Neural crest cell (in vitro differentiated cells): Measurements from ENCODE around the gene TAS1R3. TPM values are rescaled to one million over a fixed set of nuclear protein-coding genes. Genes with fewer than 3 reads are reported as not detected.

Source experiments
- DNase-seq: peaks from one replicate; pipeline ENCODE4 v3.0.0; 2021; ENCODE audit warnings: low read depth, mixed read lengths, low spot score
- H3K27ac Mint-ChIP-seq: one replicate; pipeline ENCODE4 v1.8.0; 2021; ENCODE audit warnings: mild to moderate bottlenecking, mixed read lengths; ENCODE audit not compliant: unreplicated experiment
- H3K27me3 Mint-ChIP-seq: 2 replicates; pipeline ENCODE4 v1.8.0; 2021; ENCODE audit warnings: low read depth, mild to moderate bottlenecking, mixed read lengths
- H3K36me3 Mint-ChIP-seq: 2 replicates; pipeline ENCODE4 v1.8.0; 2021; ENCODE audit warnings: low read depth, mild to moderate bottlenecking, mixed read lengths
- H3K4me1 Mint-ChIP-seq: 2 replicates; pipeline ENCODE4 v1.8.0; 2021; ENCODE audit warnings: mixed read lengths
- H3K4me3 Mint-ChIP-seq: one replicate; pipeline ENCODE4 v1.8.0; 2021; ENCODE audit warnings: mild to moderate bottlenecking, mixed read lengths
- H3K9me3 Mint-ChIP-seq: 2 replicates; pipeline ENCODE4 v1.8.0; 2021; ENCODE audit warnings: mixed read lengths
- total RNA-seq: library from RNA; stranded (reverse); gene quantifications from 2 replicates; pipeline ENCODE4 v1.2.1, GENCODE V29; 2021
- TF ChIP-seq, protein P1 (sequence below): fragments of 200-600 bp; sonication (generic); conservative IDR thresholded peaks from 2 replicates; pipeline ENCODE4 v1.5.0; 2021; ENCODE audit warnings: antibody characterized with exemption, mild to moderate bottlenecking

The TAS1R3 gene
- total RNA-seq, 1 donor from 2014 or later, result 0.68 TPM

DNA sequence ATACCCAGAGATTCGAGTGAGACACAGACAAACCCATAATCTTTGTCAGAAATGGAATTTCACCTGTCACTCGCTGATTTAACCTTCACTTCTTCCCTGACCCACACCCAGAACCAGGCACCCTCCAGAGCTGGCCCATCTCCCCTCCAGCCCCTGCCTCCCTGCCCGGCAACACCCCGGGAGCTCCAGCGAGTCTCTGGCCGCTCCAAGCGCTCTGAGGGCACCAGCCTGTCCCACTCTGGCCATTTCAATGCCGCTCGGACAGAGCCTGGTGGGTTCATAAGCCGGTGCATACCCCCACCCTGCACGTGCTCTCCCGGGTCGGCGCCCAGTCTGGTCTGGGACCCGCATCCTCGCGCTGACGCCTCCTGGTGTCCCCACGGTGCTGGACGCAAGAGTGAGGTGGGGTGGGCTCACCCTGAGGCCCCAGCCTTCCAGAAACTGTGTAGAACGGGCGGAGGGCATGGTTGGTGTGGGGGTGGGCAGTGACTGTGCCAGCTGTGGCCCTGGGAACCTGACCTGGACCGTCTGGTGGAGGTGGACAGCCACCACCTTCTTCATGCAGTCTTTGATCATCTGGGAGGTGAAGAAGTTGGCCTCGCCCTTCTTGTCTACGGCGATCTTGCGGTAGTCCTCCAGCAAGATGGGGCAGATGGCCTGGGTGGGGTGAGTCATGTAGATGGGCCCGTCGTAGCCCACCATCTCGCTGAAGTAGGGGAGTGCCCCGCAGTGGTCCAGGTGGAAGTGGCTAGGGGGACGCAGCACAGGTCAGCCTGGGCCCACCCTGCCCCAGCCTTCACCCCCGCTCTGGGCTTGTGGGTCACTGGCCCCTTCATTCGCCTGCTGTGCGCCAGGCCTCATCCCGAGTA, 12.1 kb upstream of the TAS1R3 start:
- TF ChIP-seq, protein P1, sequence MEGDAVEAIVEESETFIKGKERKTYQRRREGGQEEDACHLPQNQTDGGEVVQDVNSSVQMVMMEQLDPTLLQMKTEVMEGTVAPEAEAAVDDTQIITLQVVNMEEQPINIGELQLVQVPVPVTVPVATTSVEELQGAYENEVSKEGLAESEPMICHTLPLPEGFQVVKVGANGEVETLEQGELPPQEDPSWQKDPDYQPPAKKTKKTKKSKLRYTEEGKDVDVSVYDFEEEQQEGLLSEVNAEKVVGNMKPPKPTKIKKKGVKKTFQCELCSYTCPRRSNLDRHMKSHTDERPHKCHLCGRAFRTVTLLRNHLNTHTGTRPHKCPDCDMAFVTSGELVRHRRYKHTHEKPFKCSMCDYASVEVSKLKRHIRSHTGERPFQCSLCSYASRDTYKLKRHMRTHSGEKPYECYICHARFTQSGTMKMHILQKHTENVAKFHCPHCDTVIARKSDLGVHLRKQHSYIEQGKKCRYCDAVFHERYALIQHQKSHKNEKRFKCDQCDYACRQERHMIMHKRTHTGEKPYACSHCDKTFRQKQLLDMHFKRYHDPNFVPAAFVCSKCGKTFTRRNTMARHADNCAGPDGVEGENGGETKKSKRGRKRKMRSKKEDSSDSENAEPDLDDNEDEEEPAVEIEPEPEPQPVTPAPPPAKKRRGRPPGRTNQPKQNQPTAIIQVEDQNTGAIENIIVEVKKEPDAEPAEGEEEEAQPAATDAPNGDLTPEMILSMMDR, result no peak
- Mint-ChIP-seq H3K4me1 (peaks cover 21% of the 10 kb centered on the region), H3K4me3 (peak overlapping the region; percentile 70), H3K9me3 (no peaks in the 10 kb centered on the region), H3K27me3 (no peaks in the 10 kb centered on the region), H3K27ac (no peak overlapping the region), H3K36me3 (peaks cover 2% of the 10 kb centered on the region)
- no peak for DNase-seq

GRCh38 chr1:1319646-1319941, 11.5 kb upstream of the TAS1R3 start:
- Mint-ChIP-seq H3K36me3 (peaks cover 2% of the 10 kb centered on the region), H3K9me3 (no peaks in the 10 kb centered on the region), H3K4me1 (peaks cover 21% of the 10 kb centered on the region), H3K4me3 (peak overlapping the region; percentile 70), H3K27me3 (no peaks in the 10 kb centered on the region), H3K27ac (no peak overlapping the region)
- TF ChIP-seq, protein P1, result no peak
- no peak for DNase-seq

- no peaks in the 10 kb centered on the region for H3K27me3 Mint-ChIP-seq
- no peak overlapping the region for H3K27ac Mint-ChIP-seq
- peaks cover 18% of the 10 kb centered on the region for H3K4me1 Mint-ChIP-seq
- TF ChIP-seq, protein P1, result no peak
- H3K36me3 Mint-ChIP-seq, result peaks cover under 1% of the 10 kb centered on the region
- no peak for DNase-seq
- peak overlapping the region; percentile 59 for H3K4me3 Mint-ChIP-seq
- no peaks in the 10 kb centered on the region for H3K9me3 Mint-ChIP-seq
Measured at GRCh38 chr1:1320666-1321448, 10.2 kb upstream of the TAS1R3 start.

DNA sequence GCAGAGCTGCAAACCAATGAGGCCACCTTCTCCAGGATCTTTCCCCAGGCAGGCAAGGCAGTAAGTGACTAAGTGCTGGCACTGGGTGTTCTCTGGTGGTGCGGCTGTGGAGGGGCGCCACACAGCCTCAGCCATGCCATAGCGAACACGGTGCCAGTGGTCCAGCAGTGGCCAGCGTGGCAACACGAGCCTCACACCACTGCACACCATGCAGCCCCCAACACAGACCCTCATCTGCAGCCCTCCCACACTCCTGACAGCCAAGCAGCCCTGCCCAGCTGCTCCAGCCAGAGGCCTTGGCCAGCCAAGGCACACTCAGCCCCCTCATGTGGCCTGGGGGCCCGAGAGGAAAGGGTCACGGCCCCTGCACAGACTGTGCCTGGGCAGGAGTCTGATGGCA, 9.6 kb upstream of the TAS1R3 start:
- no peak for DNase-seq
- H3K9me3 Mint-ChIP-seq, result no peaks in the 10 kb centered on the region
- H3K4me1 Mint-ChIP-seq, result peaks cover 14% of the 10 kb centered on the region
- no peaks in the 10 kb centered on the region for H3K27me3 Mint-ChIP-seq
- no peak overlapping the region for H3K27ac Mint-ChIP-seq
- H3K36me3 Mint-ChIP-seq, result no peaks in the 10 kb centered on the region
- H3K4me3 Mint-ChIP-seq, result peak overlapping the region; percentile 59
- TF ChIP-seq, protein P1, result no peak

GRCh38 chr1:1322418-1322817, 8.7 kb upstream of the TAS1R3 start:
- Mint-ChIP-seq H3K9me3 (no peaks in the 10 kb centered on the region), H3K4me3 (peak overlapping the region; percentile 85), H3K4me1 (peaks cover 14% of the 10 kb centered on the region), H3K27me3 (no peaks in the 10 kb centered on the region), H3K36me3 (no peaks in the 10 kb centered on the region), H3K27ac (peak overlapping the region; percentile 35)
- TF ChIP-seq, protein P1, result no peak
- no peak for DNase-seq
